Esophagus muscularis mucosa (tissue), 4 donors: ENCODE measurements around the gene PRKAR1B. TPM values are rescaled to one million over a fixed set of nuclear protein-coding genes. Genes with fewer than 3 reads are reported as not detected.

Experiments
- DNase-seq: peaks from one replicate; pipeline ENCODE4 v3.0.0-alpha.2; 2017; ENCODE audit errors: extremely low spot score
- H3K27ac ChIP-seq, 4 donors: fragments of 200-600 bp; sonication (generic); replicated peaks in 1 of 4; 1 replicate in 3 of 4; 2 replicates in 1 of 4; pipeline ENCODE4 v1.5.1; 2016 to 2019; ENCODE audit warnings: mild to moderate bottlenecking in 1 of 4
- H3K27me3 ChIP-seq, 4 donors: fragments of 200-600 bp; sonication (generic); one replicate each; pipeline versions ENCODE4 v1.5.1 to v1.6.0; 2016 to 2019
- H3K36me3 ChIP-seq, 4 donors: fragments of 200-600 bp; sonication (generic); one replicate each; pipeline ENCODE4 v1.5.1; 2016 to 2019
- H3K4me1 ChIP-seq, 4 donors: fragments of 200-600 bp; sonication (generic); one replicate each; pipeline ENCODE4 v1.5.1; 2016 to 2019
- H3K4me3 ChIP-seq, 4 donors: fragments of 200-600 bp; sonication (generic); 1 replicate in 2 of 4; 2 replicates in 2 of 4; pipeline ENCODE4 v1.5.1; 2016 to 2019; ENCODE audit warnings: mild to moderate bottlenecking in 4 of 4, moderate library complexity in 1 of 4
- H3K9me3 ChIP-seq, 4 donors: fragments of 200-600 bp; sonication (generic); 1 replicate in 3 of 4; 2 replicates in 1 of 4; pipeline ENCODE4 v1.5.1; 2016 to 2019
- EP300 ChIP-seq: sonication (generic); formaldehyde crosslinking; IDR thresholded peaks from one replicate; pipeline ENCODE4 v1.6.1; 2017; ENCODE audit warnings: antibody characterized with exemption
- POLR2A ChIP-seq: fragments of 450-650 bp; IDR thresholded peaks from one replicate; pipeline ENCODE4 v1.6.1; 2017; ENCODE audit warnings: antibody characterized with exemption, moderate library complexity, mild to moderate bottlenecking, low read depth
- POLR2AphosphoS5 ChIP-seq, 2 donors: sonication (generic); formaldehyde crosslinking; IDR thresholded peaks; one replicate each; pipeline ENCODE4 v1.6.1; 2017; ENCODE audit warnings: antibody characterized with exemption in 2 of 2
- WGBS: methylation state at CpG from one replicate; pipeline ENCODE4 v1.1.5; 2018; 5-methylcytosine and 5-hydroxymethylcytosine counted together
- intact Hi-C: fragments of 100-400 bp; cut with DNase I; formaldehyde crosslinking; loops from one replicate; pipeline ENCODE4 v1.15.1; 2023
- total RNA-seq, 4 donors: library from RNA; depleted of rRNA; stranded (reverse); fragments of >200 nt; gene quantifications; one replicate each; pipeline versions ENCODE4 v1.1.0 to v1.2.1, GENCODE V29; 2016
- TF ChIP-seq, protein P1 (sequence below), 3 experiments: fragments of 200-600 bp in 2 of 3; fragments of 450-650 bp in 1 of 3; sonication (generic) in 2 of 3; IDR thresholded peaks; one replicate each; pipeline ENCODE4 v1.5.1; 2017 to 2019; ENCODE audit warnings: antibody characterized with exemption in 3 of 3, mild to moderate bottlenecking in 2 of 3, moderate library complexity in 1 of 3

The PRKAR1B gene
- total RNA-seq, 4 donors from 2014 or later = 15.4 to 46.9 (median 31.4) TPM

DNA sequence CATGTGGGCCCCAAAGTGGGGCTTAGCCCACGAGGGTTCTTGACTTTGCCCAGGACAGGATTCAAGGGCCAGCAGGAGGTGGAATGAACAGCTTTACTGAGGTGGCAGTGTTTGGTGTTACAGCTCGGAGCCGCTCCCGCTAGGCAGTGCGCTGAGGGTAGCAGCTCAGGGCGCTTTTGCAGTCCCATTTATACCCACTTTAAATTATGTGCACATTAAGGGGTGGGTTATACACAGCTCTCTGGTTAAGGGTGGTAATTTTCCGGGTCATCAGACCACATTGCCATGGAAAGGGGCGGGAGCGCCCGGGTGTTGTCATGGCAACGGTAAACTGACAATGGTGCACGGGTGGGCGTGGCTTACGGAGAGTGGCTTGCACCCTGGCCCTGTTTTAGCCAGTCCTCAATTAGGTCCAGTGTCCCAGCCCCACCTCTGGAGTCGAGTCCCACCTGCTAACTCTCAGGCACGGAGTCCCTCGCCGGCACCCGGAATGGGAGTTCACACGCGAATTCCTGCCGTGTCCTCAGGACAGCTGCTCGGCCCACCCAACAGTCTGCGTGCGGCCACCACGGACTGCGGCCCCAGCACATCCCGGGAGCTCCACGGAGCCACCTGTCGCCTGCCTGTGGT lies 149.2 kb downstream of the PRKAR1B start:
- Histone ChIP-seq H3K9me3 (no peaks in the 10 kb centered on the region), H3K27ac (no peak overlapping the region), H3K27me3 (no peaks in the 10 kb centered on the region), H3K4me3 (no peak overlapping the region), H3K36me3 (peaks cover 3 to 26% (median 19%) of the 10 kb centered on the region in 4 donors), H3K4me1 (peaks cover 0 to 14% (median 4%) of the 10 kb centered on the region in 4 donors)
- intact Hi-C loops = no loop called here
- no peak for DNase-seq
- 91% methylated on average over 25 of the region's 30 CpGs for WGBS
- TF ChIP-seq, protein P1, sequence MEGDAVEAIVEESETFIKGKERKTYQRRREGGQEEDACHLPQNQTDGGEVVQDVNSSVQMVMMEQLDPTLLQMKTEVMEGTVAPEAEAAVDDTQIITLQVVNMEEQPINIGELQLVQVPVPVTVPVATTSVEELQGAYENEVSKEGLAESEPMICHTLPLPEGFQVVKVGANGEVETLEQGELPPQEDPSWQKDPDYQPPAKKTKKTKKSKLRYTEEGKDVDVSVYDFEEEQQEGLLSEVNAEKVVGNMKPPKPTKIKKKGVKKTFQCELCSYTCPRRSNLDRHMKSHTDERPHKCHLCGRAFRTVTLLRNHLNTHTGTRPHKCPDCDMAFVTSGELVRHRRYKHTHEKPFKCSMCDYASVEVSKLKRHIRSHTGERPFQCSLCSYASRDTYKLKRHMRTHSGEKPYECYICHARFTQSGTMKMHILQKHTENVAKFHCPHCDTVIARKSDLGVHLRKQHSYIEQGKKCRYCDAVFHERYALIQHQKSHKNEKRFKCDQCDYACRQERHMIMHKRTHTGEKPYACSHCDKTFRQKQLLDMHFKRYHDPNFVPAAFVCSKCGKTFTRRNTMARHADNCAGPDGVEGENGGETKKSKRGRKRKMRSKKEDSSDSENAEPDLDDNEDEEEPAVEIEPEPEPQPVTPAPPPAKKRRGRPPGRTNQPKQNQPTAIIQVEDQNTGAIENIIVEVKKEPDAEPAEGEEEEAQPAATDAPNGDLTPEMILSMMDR (IDR thresholded peaks at IDR 0.05) = no peak
- TF ChIP-seq EP300 = no peak
- TF ChIP-seq POLR2A = no peak
- TF ChIP-seq POLR2AphosphoS5 (IDR thresholded peaks at IDR 0.05) = no peak

- no peaks in the 10 kb centered on the region for H3K9me3 ChIP-seq
- H3K36me3 ChIP-seq = peaks cover 3 to 20% (median 17%) of the 10 kb centered on the region in 4 donors
- intact Hi-C loops = no loop called here
- WGBS = 93% methylated on average over 14 of the region's 22 CpGs
- no peak for DNase-seq
- H3K4me3 ChIP-seq = no peak overlapping the region
- H3K27me3 ChIP-seq = no peaks in the 10 kb centered on the region
- TF ChIP-seq POLR2A = no peak
- no peak for TF ChIP-seq EP300
- TF ChIP-seq, protein P1 (IDR thresholded peaks at IDR 0.05) = no peak
- no peak for TF ChIP-seq POLR2AphosphoS5 (IDR thresholded peaks at IDR 0.05)
- H3K4me1 ChIP-seq = peaks cover 0 to 14% (median 4%) of the 10 kb centered on the region in 4 donors
- H3K27ac ChIP-seq = no peak overlapping the region
Measured at GRCh38 chr7:577278-577665, 149.8 kb downstream of the PRKAR1B start.

- Histone ChIP-seq H3K36me3 (peaks cover 3 to 17% (median 16%) of the 10 kb centered on the region in 4 donors), H3K9me3 (no peaks in the 10 kb centered on the region), H3K27me3 (no peaks in the 10 kb centered on the region), H3K4me1 (peaks cover 0 to 14% (median 4%) of the 10 kb centered on the region in 4 donors), H3K4me3 (no peak overlapping the region), H3K27ac (no peak overlapping the region)
- 91% methylated on average over 36 of the region's 37 CpGs for WGBS
- TF ChIP-seq EP300 = no peak
- TF ChIP-seq, protein P1 (IDR thresholded peaks at IDR 0.05) = no peak
- TF ChIP-seq POLR2AphosphoS5 (IDR thresholded peaks at IDR 0.05) = no peak
- no peak for DNase-seq
- intact Hi-C loops = no loop called here
Measured at GRCh38 chr7:576524-577277, 150.4 kb downstream of the PRKAR1B start.

GRCh38 chr7:575425-576366 lies 151.4 kb downstream of the PRKAR1B start:
- intact Hi-C loops = no loop called here
- Histone ChIP-seq H3K4me3 (no peak overlapping the region), H3K27me3 (no peaks in the 10 kb centered on the region), H3K9me3 (no peaks in the 10 kb centered on the region), H3K36me3 (peaks cover 3 to 17% (median 16%) of the 10 kb centered on the region in 4 donors), H3K27ac (no peak overlapping the region), H3K4me1 (peaks cover 0 to 14% (median 4%) of the 10 kb centered on the region in 4 donors)
- WGBS = 88% methylated on average over 31 of the region's 33 CpGs
- TF ChIP-seq EP300 (no peak), POLR2AphosphoS5 (IDR thresholded peaks at IDR 0.05) (no peak)
- TF ChIP-seq, protein P1 (IDR thresholded peaks at IDR 0.05) = no peak
- no peak for DNase-seq
